ENCODE data around the gene GGCT.

Gene GGCT

GRCh38 chr7:30476459-30477145, 28.0 kb downstream of the GGCT start:
- peak; percentile 41 for DNase-seq

GRCh38 chr7:30475580-30475979, 29.0 kb downstream of the GGCT start:
- DNase-seq, result no peak

GRCh38 chr7:30474893-30475292, 29.7 kb downstream of the GGCT start:
- no peak for DNase-seq

GRCh38 chr7:30474485-30474884, 30.1 kb downstream of the GGCT start:
- DNase-seq, result no peak

- DNase-seq, result no peak
Observed at GRCh38 chr7:30473903-30474302, 30.7 kb downstream of the GGCT start.

- DNase-seq, result no peak
Observed at GRCh38 chr7:30472784-30473775, 31.5 kb downstream of the GGCT start.

GRCh38 chr7:30472081-30472783, 32.4 kb downstream of the GGCT start:
- no peak for DNase-seq

- no peak for DNase-seq
Observed at GRCh38 chr7:30471205-30471604, 33.4 kb downstream of the GGCT start.

GRCh38 chr7:30470771-30471170, 33.9 kb downstream of the GGCT start:
- peak; percentile 31 for DNase-seq

- no peak for DNase-seq
Observed at GRCh38 chr7:30470163-30470770, 34.4 kb downstream of the GGCT start.

- no peak for DNase-seq
Observed at GRCh38 chr7:30469303-30469702, 35.3 kb downstream of the GGCT start.

- no peak for DNase-seq
Observed at GRCh38 chr7:30468791-30469190, 35.8 kb downstream of the GGCT start.

- peak; percentile 3 for DNase-seq
Observed at GRCh38 chr7:30468041-30468440, 36.6 kb downstream of the GGCT start.

GRCh38 chr7:30467271-30467670, 37.4 kb downstream of the GGCT start:
- DNase-seq, result no peak

- peak; percentile 10 for DNase-seq
Observed at GRCh38 chr7:30466266-30466665, 38.4 kb downstream of the GGCT start.

- DNase-seq, result no peak
Observed at GRCh38 chr7:30465811-30466180, 38.8 kb downstream of the GGCT start.

- DNase-seq, result no peak
Observed at GRCh38 chr7:30465046-30465810, 39.4 kb downstream of the GGCT start.

GRCh38 chr7:30464231-30464671, 40.4 kb downstream of the GGCT start:
- no peak for DNase-seq

- no peak for DNase-seq
Observed at GRCh38 chr7:30463405-30464145, 41.1 kb downstream of the GGCT start.

GRCh38 chr7:30462179-30462578, 42.5 kb downstream of the GGCT start:
- no peak for DNase-seq

- no peak for DNase-seq
Observed at GRCh38 chr7:30460246-30460633, 44.4 kb downstream of the GGCT start.
